ENCODE measurements around the gene BPIFB2. TPM values are rescaled to one million over a fixed set of nuclear protein-coding genes. Genes with fewer than 3 reads are reported as not detected.
"Not testable (repeated sequence)": the region's sequence is repeated elsewhere in the genome, so short reads cannot be mapped to it uniquely, and the experiment has no call there.

The BPIFB2 gene
- total RNA-seq, 2 experiments from 2014 or later: not detected

- Mint-ChIP-seq H3K36me3 (ENCODE audit: low read depth) (no peaks in the 10 kb centered on the region), H3K27ac (no peak overlapping the region), H3K4me1 (no peaks in the 10 kb centered on the region), H3K9me3 (peaks cover 11% of the 10 kb centered on the region), H3K27me3 (no peaks in the 10 kb centered on the region), H3K4me3 (no peak overlapping the region)
- no peak for DNase-seq
- ChIA-PET CTCF (interaction anchor here (0.5 kb wide), 1 partner anchor 1107 kb away, joined by 3 read pairs; no protein-coding TSS in a partner anchor), POLR2A (no interaction called here)
These were observed 36.3 kb downstream of the BPIFB2 start for GRCh38 chr20:33043731-33044181.

DNA sequence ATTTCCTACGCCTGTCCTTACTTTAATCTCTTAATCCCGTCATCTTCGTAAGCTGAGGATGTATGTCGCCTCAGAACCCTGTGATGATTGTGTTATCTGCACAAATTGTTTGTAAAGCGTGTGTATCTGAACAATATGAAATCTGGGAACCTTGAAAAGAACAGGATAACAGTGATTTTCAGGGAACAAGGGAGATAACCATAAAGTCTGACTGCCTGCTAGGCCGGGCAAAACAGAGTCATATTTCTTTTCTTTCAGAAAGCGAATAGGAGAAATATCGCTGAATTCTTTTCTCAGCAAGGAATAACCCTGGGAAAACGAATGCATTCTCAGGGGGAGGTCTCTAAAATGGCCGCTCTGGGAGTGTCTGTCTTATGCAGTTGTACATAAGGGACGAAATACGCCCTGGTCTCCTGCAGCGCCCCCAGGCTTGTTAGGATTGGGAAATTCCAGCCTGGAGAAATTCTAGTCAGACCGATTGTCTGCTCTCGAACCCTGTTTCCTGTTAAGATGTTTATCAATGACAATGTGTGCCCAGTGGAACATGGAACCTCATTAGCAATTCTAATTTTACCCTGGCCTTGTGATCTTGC lies 37.7 kb downstream of the BPIFB2 start:
- DNase-seq; CTCF ChIA-PET; H3K4me1 Mint-ChIP-seq; H3K36me3 Mint-ChIP-seq (ENCODE audit: low read depth); H3K4me3 Mint-ChIP-seq; POLR2A ChIA-PET; H3K27me3 Mint-ChIP-seq; H3K27ac Mint-ChIP-seq: not testable (repeated sequence)
- H3K9me3 Mint-ChIP-seq: peaks cover 11% of the 10 kb centered on the region

- ChIA-PET POLR2A (no interaction called here), CTCF (no interaction called here)
- peaks cover 11% of the 10 kb centered on the region for H3K9me3 Mint-ChIP-seq
- H3K4me1 Mint-ChIP-seq: no peaks in the 10 kb centered on the region
- no peaks in the 10 kb centered on the region for H3K36me3 Mint-ChIP-seq (ENCODE audit: low read depth)
- no peak for DNase-seq
- no peak overlapping the region for H3K27ac Mint-ChIP-seq
- no peaks in the 10 kb centered on the region for H3K27me3 Mint-ChIP-seq
- H3K4me3 Mint-ChIP-seq: no peak overlapping the region
These were observed 38.9 kb downstream of the BPIFB2 start for GRCh38 chr20:33046412-33046811.

GRCh38 chr20:33051333-33051732 lies 43.8 kb downstream of the BPIFB2 start:
- H3K27ac Mint-ChIP-seq: no peak overlapping the region
- H3K36me3 Mint-ChIP-seq (ENCODE audit: low read depth): no peaks in the 10 kb centered on the region
- CTCF ChIA-PET: no interaction called here
- no peak for DNase-seq
- no peaks in the 10 kb centered on the region for H3K4me1 Mint-ChIP-seq
- H3K27me3 Mint-ChIP-seq: no peaks in the 10 kb centered on the region
- POLR2A ChIA-PET: no interaction called here
- H3K9me3 Mint-ChIP-seq: peaks cover 2% of the 10 kb centered on the region
- H3K4me3 Mint-ChIP-seq: no peak overlapping the region

DNA sequence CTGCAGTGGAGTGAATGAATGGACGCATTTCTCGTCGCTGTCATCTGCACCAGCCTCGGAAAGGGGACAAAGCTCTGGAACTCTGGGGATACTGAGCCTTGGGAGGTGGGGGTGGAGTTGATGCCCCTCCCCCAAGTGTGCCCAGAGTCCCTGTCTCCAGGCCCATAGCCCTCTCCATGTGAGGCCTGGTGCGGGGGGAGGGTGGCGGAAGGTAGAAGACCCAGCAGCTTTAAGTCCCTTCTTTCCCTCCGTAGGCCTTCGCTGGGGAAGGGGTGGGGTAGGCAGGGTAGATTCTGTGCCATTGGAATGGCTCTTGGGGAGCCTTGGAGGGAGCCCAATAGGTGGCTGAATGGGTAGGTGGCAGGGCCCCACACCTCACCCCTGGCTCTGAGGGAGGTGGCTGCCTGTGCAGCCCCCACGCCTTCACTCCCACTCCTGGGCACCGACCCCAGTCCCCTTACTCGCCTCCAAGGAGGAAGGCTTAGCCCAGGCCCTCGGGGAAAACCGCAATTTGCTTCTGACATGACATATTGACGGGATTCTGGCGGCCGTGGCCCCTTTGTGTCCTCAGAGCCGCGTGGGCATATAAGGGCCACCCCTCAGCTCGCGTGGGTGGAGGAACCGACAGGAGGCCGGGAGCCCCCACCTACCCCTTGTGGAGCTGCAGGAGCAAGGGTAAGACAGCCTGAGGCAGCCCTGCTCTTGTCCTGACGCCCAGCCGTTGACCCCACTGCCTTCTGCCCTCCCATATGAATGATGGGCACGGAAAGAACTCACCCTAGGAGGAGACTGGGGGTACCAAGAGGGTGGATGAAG lies 46.0 kb downstream of the BPIFB2 start, which contains the start of gene BPIFB3:
Gene BPIFB3 (plus strand): TSS at position 613 of the 816 bp plus-strand sequence. CDS start 1,533 bp downstream, outside the sequence.
- Mint-ChIP-seq H3K4me3 (no peak within 1 kb of the TSS), H3K4me1 (no peaks in the 10 kb centered on the region), H3K36me3 (ENCODE audit: low read depth) (no peaks in the 10 kb centered on the region), H3K27me3 (no peaks in the 10 kb centered on the region), H3K27ac (no peak within 1 kb of the TSS), H3K9me3 (no peaks in the 10 kb centered on the region)
- DNase-seq: no peak
- ChIA-PET CTCF (no interaction called here), POLR2A (no interaction called here)

GRCh38 chr20:33054381-33054780 lies 46.9 kb downstream of the BPIFB2 start:
- DNase-seq: no peak
- POLR2A ChIA-PET: no interaction called here
- H3K36me3 Mint-ChIP-seq (ENCODE audit: low read depth): no peaks in the 10 kb centered on the region
- CTCF ChIA-PET: no interaction called here
- H3K27ac Mint-ChIP-seq: no peak overlapping the region
- no peaks in the 10 kb centered on the region for H3K27me3 Mint-ChIP-seq
- no peaks in the 10 kb centered on the region for H3K4me1 Mint-ChIP-seq
- H3K9me3 Mint-ChIP-seq: no peaks in the 10 kb centered on the region
- no peak overlapping the region for H3K4me3 Mint-ChIP-seq

DNA sequence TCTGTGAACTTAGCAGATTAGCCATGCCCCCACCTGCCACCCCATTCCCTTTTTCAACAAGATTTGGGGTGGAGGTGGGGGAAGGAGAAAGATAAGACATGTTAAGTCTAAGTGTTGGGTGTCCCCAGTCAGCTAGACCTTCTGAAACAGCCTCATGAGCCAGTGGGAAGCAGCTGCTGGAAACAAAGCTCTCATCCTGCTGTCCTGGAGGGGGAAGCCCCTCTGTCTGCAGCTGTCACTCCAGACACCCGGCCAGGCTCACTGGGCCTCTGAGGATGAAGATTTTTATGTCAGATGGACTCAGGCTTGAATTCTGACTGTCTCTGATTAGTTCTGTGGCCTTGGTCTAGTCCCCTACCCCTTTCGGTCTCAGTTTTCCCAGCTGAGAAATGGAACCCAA lies 47.3 kb downstream of the BPIFB2 start:
- H3K27ac Mint-ChIP-seq: no peak overlapping the region
- POLR2A ChIA-PET: no interaction called here
- H3K4me3 Mint-ChIP-seq: no peak overlapping the region
- CTCF ChIA-PET: no interaction called here
- no peaks in the 10 kb centered on the region for H3K27me3 Mint-ChIP-seq
- H3K36me3 Mint-ChIP-seq (ENCODE audit: low read depth): no peaks in the 10 kb centered on the region
- no peaks in the 10 kb centered on the region for H3K9me3 Mint-ChIP-seq
- H3K4me1 Mint-ChIP-seq: no peaks in the 10 kb centered on the region
- DNase-seq: no peak

- Mint-ChIP-seq H3K27ac (no peak overlapping the region), H3K4me1 (no peaks in the 10 kb centered on the region), H3K4me3 (no peak overlapping the region), H3K9me3 (no peaks in the 10 kb centered on the region), H3K27me3 (no peaks in the 10 kb centered on the region), H3K36me3 (ENCODE audit: low read depth) (no peaks in the 10 kb centered on the region)
- CTCF ChIA-PET: no interaction called here
- DNase-seq: no peak
- POLR2A ChIA-PET: no interaction called here
These were observed 51.6 kb downstream of the BPIFB2 start for GRCh38 chr20:33059136-33059535.

GRCh38 chr20:33059741-33060390 lies 52.4 kb downstream of the BPIFB2 start:
- H3K9me3 Mint-ChIP-seq: no peaks in the 10 kb centered on the region
- ChIA-PET CTCF (no interaction called here), POLR2A (no interaction called here)
- no peak overlapping the region for H3K27ac Mint-ChIP-seq
- H3K4me1 Mint-ChIP-seq: no peaks in the 10 kb centered on the region
- H3K4me3 Mint-ChIP-seq: no peak overlapping the region
- H3K27me3 Mint-ChIP-seq: no peaks in the 10 kb centered on the region
- no peak for DNase-seq
- no peaks in the 10 kb centered on the region for H3K36me3 Mint-ChIP-seq (ENCODE audit: low read depth)

DNA sequence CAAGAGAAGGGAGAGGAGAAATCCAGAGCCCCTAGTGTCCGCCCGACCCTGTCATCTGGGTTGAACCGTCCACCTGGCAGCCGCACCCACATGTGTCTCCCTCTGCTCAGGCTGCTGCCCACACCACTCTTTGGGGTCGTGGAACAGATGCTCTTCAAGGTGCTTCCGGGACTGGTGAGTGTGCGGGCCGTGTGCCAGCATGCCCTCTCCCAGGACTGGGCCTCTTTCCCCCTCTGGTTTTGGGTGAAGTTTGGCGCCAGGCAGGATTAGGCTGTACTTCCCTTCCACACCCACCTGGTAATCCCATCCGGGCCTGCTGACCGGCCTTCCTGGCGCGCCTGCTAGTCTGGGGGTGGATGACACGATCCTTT lies 54.1 kb downstream of the BPIFB2 start:
- Mint-ChIP-seq H3K27me3 (no peaks in the 10 kb centered on the region), H3K4me3 (no peak overlapping the region), H3K27ac (no peak overlapping the region), H3K9me3 (no peaks in the 10 kb centered on the region), H3K36me3 (ENCODE audit: low read depth) (no peaks in the 10 kb centered on the region), H3K4me1 (no peaks in the 10 kb centered on the region)
- no peak for DNase-seq
- ChIA-PET POLR2A (no interaction called here), CTCF (no interaction called here)

DNA sequence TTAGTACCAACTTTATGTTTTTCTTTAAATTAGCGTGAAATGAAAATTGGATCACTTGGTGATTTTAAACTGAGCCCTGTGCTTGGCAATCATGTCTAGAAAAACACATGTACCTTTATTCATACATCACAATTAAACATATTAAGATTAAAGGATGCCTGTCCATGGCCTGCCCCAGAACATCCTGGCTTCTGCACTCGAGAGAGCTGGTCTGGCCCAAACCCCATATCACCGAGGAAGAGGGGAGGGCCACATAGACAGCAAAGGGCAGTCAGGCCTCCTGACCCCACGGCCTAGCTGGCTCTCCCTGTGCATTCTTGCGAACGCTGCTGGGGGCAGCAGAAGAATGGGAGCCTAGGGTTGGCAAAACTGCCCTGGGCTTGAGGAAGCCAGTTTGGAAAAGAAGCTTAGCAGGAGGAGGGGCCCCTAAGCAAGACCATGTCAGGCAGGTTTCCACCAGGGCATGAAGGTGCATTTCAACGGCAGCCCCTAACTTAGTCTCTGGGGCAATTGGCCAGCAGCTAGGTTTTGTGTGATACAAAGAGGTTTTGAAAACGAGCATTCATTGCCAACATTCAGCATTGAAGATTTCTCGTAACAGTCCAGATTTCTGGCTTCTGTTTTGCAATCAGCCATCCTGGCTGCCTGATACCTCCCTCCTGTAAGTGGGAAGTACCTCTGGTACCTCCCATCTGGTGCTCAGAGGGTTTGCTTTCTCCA lies 54.8 kb downstream of the BPIFB2 start:
- Mint-ChIP-seq H3K36me3 (ENCODE audit: low read depth) (no peaks in the 10 kb centered on the region), H3K27ac (no peak overlapping the region), H3K27me3 (no peaks in the 10 kb centered on the region), H3K4me1 (no peaks in the 10 kb centered on the region), H3K4me3 (no peak overlapping the region), H3K9me3 (no peaks in the 10 kb centered on the region)
- POLR2A ChIA-PET: no interaction called here
- DNase-seq: no peak
- CTCF ChIA-PET: no interaction called here

DNA sequence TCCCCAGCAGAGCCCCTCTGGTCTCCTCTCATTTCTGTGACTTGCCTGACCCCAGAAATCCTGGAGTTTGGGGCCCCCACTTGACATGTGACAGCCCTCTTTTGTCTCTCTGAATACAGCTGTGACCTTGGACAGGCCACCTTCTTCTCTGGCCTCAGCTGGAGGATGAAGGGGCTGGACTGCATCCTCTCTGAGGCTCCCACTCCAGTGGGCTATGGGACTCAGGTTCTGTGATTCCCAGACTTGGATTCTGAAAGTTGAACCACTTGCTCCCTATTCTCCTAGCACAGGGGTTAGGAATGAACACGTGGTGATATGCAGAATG lies 55.3 kb downstream of the BPIFB2 start:
- DNase-seq: no peak
- Mint-ChIP-seq H3K27me3 (no peaks in the 10 kb centered on the region), H3K4me1 (no peaks in the 10 kb centered on the region), H3K27ac (no peak overlapping the region), H3K9me3 (no peaks in the 10 kb centered on the region), H3K36me3 (ENCODE audit: low read depth) (no peaks in the 10 kb centered on the region), H3K4me3 (no peak overlapping the region)
- POLR2A ChIA-PET: no interaction called here
- CTCF ChIA-PET: no interaction called here

DNA sequence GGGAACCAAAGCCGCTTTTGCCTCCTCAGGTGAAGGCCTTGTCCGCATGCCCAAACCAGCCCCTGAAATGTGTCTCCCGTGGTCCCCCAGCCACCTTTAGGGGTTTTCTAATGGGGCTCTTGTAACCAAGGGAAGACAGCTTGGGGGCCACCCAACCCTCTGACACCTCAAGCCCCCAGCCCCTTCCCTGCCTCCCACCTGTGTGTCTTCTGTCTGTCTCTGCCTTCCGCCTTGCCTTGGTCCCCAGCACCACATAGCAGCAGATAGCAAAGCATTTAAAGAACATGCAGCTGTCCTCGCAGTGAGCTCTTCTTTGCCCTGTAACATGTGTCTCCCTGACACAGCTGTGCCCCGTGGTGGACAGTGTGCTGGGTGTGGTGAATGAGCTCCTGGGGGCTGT lies 55.8 kb downstream of the BPIFB2 start:
- no peak for DNase-seq
- ChIA-PET POLR2A (no interaction called here), CTCF (no interaction called here)
- Mint-ChIP-seq H3K9me3 (no peaks in the 10 kb centered on the region), H3K36me3 (ENCODE audit: low read depth) (no peaks in the 10 kb centered on the region), H3K27ac (no peak overlapping the region), H3K27me3 (no peaks in the 10 kb centered on the region), H3K4me1 (no peaks in the 10 kb centered on the region), H3K4me3 (no peak overlapping the region)

Data from activated CD4-positive, alpha-beta memory T cell treated with anti-CD3 and anti-CD28 coated beads, Interleukin-2, amount 10 ng/mL, durations not matched to agents 7 days and 5 days (primary cell).